ENCODE measurements around the gene EIF2S3.

EIF2S3 gene

GRCh38 chrX:24090300-24091200 lies 35.8 kb downstream of the EIF2S3 start:
- H3K4me3 ChIP-seq (ENCODE audit: low read length) = no peak overlapping the region
- H3K36me3 ChIP-seq (ENCODE audit: control insufficient read depth, insufficient read depth, low read length) = no peaks in the 10 kb centered on the region
- no peak for DNase-seq (ENCODE audit: low read depth, low spot score)
- WGBS (ENCODE audit: insufficient coverage, insufficient read length) = no CpG with 5 or more reads among the region's 4 CpGs
- no peaks in the 10 kb centered on the region; the same call in 1 of the 2 replicates for H3K4me1 ChIP-seq (ENCODE audit: control insufficient read depth, insufficient read depth, low read length)
- no peak overlapping the region for H3K27ac ChIP-seq (ENCODE audit: low read length)
- no peaks in the 10 kb centered on the region for H3K27me3 ChIP-seq (ENCODE audit: control insufficient read depth, insufficient read depth, low read length)
- H3K9me3 ChIP-seq (ENCODE audit: control insufficient read depth, insufficient read depth, low read length) = no peaks in the 10 kb centered on the region

GRCh38 chrX:24093746-24094145 lies 39.0 kb downstream of the EIF2S3 start:
- WGBS (ENCODE audit: insufficient coverage, insufficient read length) = no CpG with 5 or more reads among the region's 12 CpGs
- Histone ChIP-seq H3K4me1 (ENCODE audit: control insufficient read depth, insufficient read depth, low read length) (no peaks in the 10 kb centered on the region; the same call in 1 of the 2 replicates), H3K36me3 (ENCODE audit: control insufficient read depth, insufficient read depth, low read length) (no peaks in the 10 kb centered on the region), H3K4me3 (ENCODE audit: low read length) (no peak overlapping the region), H3K9me3 (ENCODE audit: control insufficient read depth, insufficient read depth, low read length) (no peaks in the 10 kb centered on the region), H3K27ac (ENCODE audit: low read length) (no peak overlapping the region), H3K27me3 (ENCODE audit: control insufficient read depth, insufficient read depth, low read length) (no peaks in the 10 kb centered on the region)
- no peak for DNase-seq (ENCODE audit: low read depth, low spot score)

- no peak for DNase-seq (ENCODE audit: low read depth, low spot score)
- WGBS (ENCODE audit: insufficient coverage, insufficient read length) = no CpG with 5 or more reads among the region's 1 CpG
These were observed 43.0 kb downstream of the EIF2S3 start for GRCh38 chrX:24097741-24098260.

GRCh38 chrX:24098932-24099331 lies 44.2 kb downstream of the EIF2S3 start:
- no peaks in the 10 kb centered on the region for H3K4me1 ChIP-seq (ENCODE audit: control insufficient read depth, insufficient read depth, low read length)
- H3K36me3 ChIP-seq (ENCODE audit: control insufficient read depth, insufficient read depth, low read length) = no peaks in the 10 kb centered on the region
- H3K27me3 ChIP-seq (ENCODE audit: control insufficient read depth, insufficient read depth, low read length) = no peaks in the 10 kb centered on the region
- no CpG with 5 or more reads among the region's 1 CpG for WGBS (ENCODE audit: insufficient coverage, insufficient read length)
- H3K27ac ChIP-seq (ENCODE audit: low read length) = no peak overlapping the region
- H3K9me3 ChIP-seq (ENCODE audit: control insufficient read depth, insufficient read depth, low read length) = no peaks in the 10 kb centered on the region
- no peak for DNase-seq (ENCODE audit: low read depth, low spot score)
- no peak overlapping the region for H3K4me3 ChIP-seq (ENCODE audit: low read length)

More at GRCh38 chrX:24097741-24098260, 43.0 kb downstream of the EIF2S3 start:
- no peaks in the 10 kb centered on the region for H3K9me3 ChIP-seq (ENCODE audit: control insufficient read depth, insufficient read depth, low read length)
- H3K4me1 ChIP-seq (ENCODE audit: control insufficient read depth, insufficient read depth, low read length) = no peaks in the 10 kb centered on the region
- no peaks in the 10 kb centered on the region for H3K27me3 ChIP-seq (ENCODE audit: control insufficient read depth, insufficient read depth, low read length)
- H3K27ac ChIP-seq (ENCODE audit: low read length) = no peak overlapping the region
- no peaks in the 10 kb centered on the region for H3K36me3 ChIP-seq (ENCODE audit: control insufficient read depth, insufficient read depth, low read length)
- no peak overlapping the region for H3K4me3 ChIP-seq (ENCODE audit: low read length)

- WGBS (ENCODE audit: insufficient coverage, insufficient read length) = no CpG with 5 or more reads among the region's 6 CpGs
- Histone ChIP-seq H3K27ac (ENCODE audit: low read length) (no peak overlapping the region), H3K4me3 (ENCODE audit: low read length) (no peak overlapping the region), H3K4me1 (ENCODE audit: control insufficient read depth, insufficient read depth, low read length) (no peaks in the 10 kb centered on the region), H3K36me3 (ENCODE audit: control insufficient read depth, insufficient read depth, low read length) (no peaks in the 10 kb centered on the region), H3K27me3 (ENCODE audit: control insufficient read depth, insufficient read depth, low read length) (no peaks in the 10 kb centered on the region), H3K9me3 (ENCODE audit: control insufficient read depth, insufficient read depth, low read length) (no peaks in the 10 kb centered on the region)
- DNase-seq (ENCODE audit: low read depth, low spot score) = no peak
These were observed 44.6 kb downstream of the EIF2S3 start for GRCh38 chrX:24099394-24099793.

DNA sequence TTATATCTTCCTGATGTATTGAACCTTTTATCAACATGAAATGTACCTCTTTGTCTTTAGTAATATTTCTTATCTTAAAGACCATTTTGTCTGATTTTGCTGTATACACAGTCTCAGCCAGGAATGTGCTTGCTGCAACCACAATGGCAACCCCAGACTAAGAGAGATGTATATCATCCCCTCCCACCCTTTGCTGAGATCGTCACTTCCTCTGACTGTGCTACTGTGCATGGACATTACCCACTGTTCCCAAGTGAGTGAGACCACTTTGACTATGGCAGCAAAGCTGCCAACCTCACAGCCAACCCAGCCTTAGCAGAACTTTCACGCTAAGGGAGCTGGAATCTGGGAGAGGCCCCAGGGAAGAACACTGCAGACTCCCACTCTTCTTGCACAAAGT lies 46.0 kb downstream of the EIF2S3 start:
- WGBS (ENCODE audit: insufficient coverage, insufficient read length) = no CpG with 5 or more reads among the region's 2 CpGs
- H3K27ac ChIP-seq (ENCODE audit: low read length) = no peak overlapping the region

GRCh38 chrX:24110069-24110468 lies 55.3 kb downstream of the EIF2S3 start:
- Histone ChIP-seq H3K9me3 (ENCODE audit: control insufficient read depth, insufficient read depth, low read length) (no peaks in the 10 kb centered on the region), H3K27me3 (ENCODE audit: control insufficient read depth, insufficient read depth, low read length) (no peaks in the 10 kb centered on the region), H3K27ac (ENCODE audit: low read length) (no peak overlapping the region), H3K36me3 (ENCODE audit: control insufficient read depth, insufficient read depth, low read length) (no peaks in the 10 kb centered on the region), H3K4me3 (ENCODE audit: low read length) (no peak overlapping the region), H3K4me1 (ENCODE audit: control insufficient read depth, insufficient read depth, low read length) (no peaks in the 10 kb centered on the region)
- 100% methylated on average over 1 of the region's 2 CpGs for WGBS (ENCODE audit: insufficient coverage, insufficient read length)
- DNase-seq (ENCODE audit: low read depth, low spot score) = no peak

More for the DNA sequence above, 46.0 kb downstream of the EIF2S3 start:
- no peaks in the 10 kb centered on the region for H3K36me3 ChIP-seq (ENCODE audit: control insufficient read depth, insufficient read depth, low read length)
- no peaks in the 10 kb centered on the region for H3K9me3 ChIP-seq (ENCODE audit: control insufficient read depth, insufficient read depth, low read length)
- no peak overlapping the region for H3K4me3 ChIP-seq (ENCODE audit: low read length)
- no peaks in the 10 kb centered on the region for H3K4me1 ChIP-seq (ENCODE audit: control insufficient read depth, insufficient read depth, low read length)
- no peaks in the 10 kb centered on the region for H3K27me3 ChIP-seq (ENCODE audit: control insufficient read depth, insufficient read depth, low read length)
- no peak for DNase-seq (ENCODE audit: low read depth, low spot score)

DNA sequence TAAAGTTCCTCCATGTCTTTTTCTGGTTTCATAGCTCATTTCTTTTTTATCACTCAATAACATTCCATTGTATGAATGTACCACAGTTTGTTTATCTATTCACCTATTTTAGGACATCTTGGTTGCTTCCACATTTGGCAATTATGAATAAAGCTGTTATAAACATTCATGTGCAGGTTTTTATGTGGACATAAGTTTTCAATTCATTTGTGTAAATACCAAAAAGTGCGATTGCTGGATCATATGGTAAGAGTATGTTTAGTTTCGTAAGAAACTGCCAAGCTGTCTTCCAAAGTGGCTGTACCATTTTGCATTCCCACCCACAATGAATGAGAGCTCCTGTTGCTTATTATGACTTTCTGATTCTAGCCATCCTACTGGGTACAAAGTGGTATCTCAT lies 58.4 kb downstream of the EIF2S3 start:
- H3K27me3 ChIP-seq (ENCODE audit: control insufficient read depth, insufficient read depth, low read length) = no peaks in the 10 kb centered on the region
- no peaks in the 10 kb centered on the region for H3K9me3 ChIP-seq (ENCODE audit: control insufficient read depth, insufficient read depth, low read length)
- WGBS (ENCODE audit: insufficient coverage, insufficient read length) = no CpG with 5 or more reads among the region's 2 CpGs
- H3K36me3 ChIP-seq (ENCODE audit: control insufficient read depth, insufficient read depth, low read length) = no peaks in the 10 kb centered on the region
- no peak for DNase-seq (ENCODE audit: low read depth, low spot score)
- no peak overlapping the region for H3K4me3 ChIP-seq (ENCODE audit: low read length)
- H3K27ac ChIP-seq (ENCODE audit: low read length) = no peak overlapping the region
- H3K4me1 ChIP-seq (ENCODE audit: control insufficient read depth, insufficient read depth, low read length) = no peaks in the 10 kb centered on the region

DNA sequence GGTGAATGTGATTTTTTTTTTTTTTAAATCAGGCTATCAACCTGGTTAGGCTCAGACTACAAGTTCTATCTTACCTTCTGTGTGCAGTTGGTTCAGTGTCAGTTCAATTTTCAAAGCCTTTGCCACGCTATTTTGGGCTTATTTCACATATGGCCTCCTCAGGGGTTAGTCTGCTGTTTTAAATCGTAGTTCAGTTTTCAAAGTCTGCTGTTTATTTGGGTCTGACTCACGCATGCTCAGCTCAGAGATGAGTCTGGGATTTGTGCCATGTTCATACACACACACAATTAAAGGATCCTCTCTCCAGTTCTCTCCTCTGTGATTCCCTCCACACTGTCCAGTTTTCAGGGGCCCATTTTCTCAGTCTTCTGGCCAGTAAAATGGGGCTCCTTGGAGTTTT lies 62.5 kb downstream of the EIF2S3 start:
- no peaks in the 10 kb centered on the region for H3K9me3 ChIP-seq (ENCODE audit: control insufficient read depth, insufficient read depth, low read length)
- no peak overlapping the region for H3K27ac ChIP-seq (ENCODE audit: low read length)
- no peaks in the 10 kb centered on the region for H3K36me3 ChIP-seq (ENCODE audit: control insufficient read depth, insufficient read depth, low read length)
- no peaks in the 10 kb centered on the region for H3K4me1 ChIP-seq (ENCODE audit: control insufficient read depth, insufficient read depth, low read length)
- no CpG with 5 or more reads among the region's 3 CpGs for WGBS (ENCODE audit: insufficient coverage, insufficient read length)
- no peak overlapping the region for H3K4me3 ChIP-seq (ENCODE audit: low read length)
- DNase-seq (ENCODE audit: low read depth, low spot score) = no peak
- no peaks in the 10 kb centered on the region for H3K27me3 ChIP-seq (ENCODE audit: control insufficient read depth, insufficient read depth, low read length)

DNA sequence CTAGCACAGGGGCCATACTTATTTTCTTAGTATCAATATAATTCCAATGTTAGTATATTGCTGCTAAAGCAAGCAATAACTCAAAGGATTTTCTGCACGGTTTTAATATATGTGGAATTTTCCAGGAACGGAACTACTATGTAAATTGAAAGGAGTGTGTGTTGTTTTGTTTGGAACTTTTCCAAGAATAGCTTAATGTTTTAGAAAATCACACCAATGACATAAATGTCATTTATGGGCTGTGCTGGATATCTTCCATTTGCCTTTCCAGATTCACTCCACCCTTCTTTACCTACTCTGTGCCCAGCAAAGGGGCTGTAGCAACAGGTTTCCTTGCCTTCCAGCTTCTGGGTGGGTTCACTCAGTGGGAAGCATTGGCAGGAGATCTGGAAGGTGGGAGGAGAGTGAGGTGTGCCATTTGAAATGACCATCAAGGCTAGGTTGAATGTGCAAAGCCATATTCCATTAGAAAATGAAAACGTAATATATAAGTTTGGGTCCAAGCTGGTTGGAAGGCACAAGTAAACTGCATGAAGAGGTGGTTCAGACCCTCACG lies 69.6 kb downstream of the EIF2S3 start:
- Histone ChIP-seq H3K4me3 (ENCODE audit: low read length) (no peak overlapping the region), H3K27me3 (ENCODE audit: control insufficient read depth, insufficient read depth, low read length) (no peaks in the 10 kb centered on the region), H3K9me3 (ENCODE audit: control insufficient read depth, insufficient read depth, low read length) (no peaks in the 10 kb centered on the region), H3K27ac (ENCODE audit: low read length) (no peak overlapping the region), H3K36me3 (ENCODE audit: control insufficient read depth, insufficient read depth, low read length) (no peaks in the 10 kb centered on the region), H3K4me1 (ENCODE audit: control insufficient read depth, insufficient read depth, low read length) (no peaks in the 10 kb centered on the region)
- no peak for DNase-seq (ENCODE audit: low read depth, low spot score)
- no CpG with 5 or more reads among the region's 4 CpGs for WGBS (ENCODE audit: insufficient coverage, insufficient read length)

Data from iPS DF 6.9 (cell line).